C1 segment of cervical spinal cord (tissue), 14 donors: ENCODE results near the gene ATP5PB.
A peak's percentile ranks its signal among the peaks of the same experiment; 100 is the strongest.

Experiments used
- DNase-seq, 14 donors: peaks; one replicate each; lab custom pipeline; 2025; lab: John Stamatoyannopoulos, UW

The ATP5PB gene

GRCh38 chr1:111448918-111449702 is at the start of gene ATP5PB, which contains the start of gene WDR77:
Gene ATP5PB (plus strand): TSS chr1:111449464. CDS start chr1:111449542, 78 bp downstream.
Gene WDR77 (minus strand): TSS chr1:111449256. CDS start chr1:111449169, 87 bp downstream.
- peak; percentile 47 to 98 (median 90) for DNase-seq

GRCh38 chr1:111399792-111400610 is 49.3 kb upstream of the ATP5PB start:
- DNase-seq, result peak in 5 of 14 donors; percentile 1 to 35 (median 8)

GRCh38 chr1:111402083-111402482 is 47.2 kb upstream of the ATP5PB start:
- DNase-seq, result no peak

GRCh38 chr1:111404588-111404987 is 44.7 kb upstream of the ATP5PB start:
- DNase-seq, result no peak

GRCh38 chr1:111406321-111406768 is 42.9 kb upstream of the ATP5PB start:
- DNase-seq, result no peak

- no peak for DNase-seq
Observed at GRCh38 chr1:111407301-111407700, 42.0 kb upstream of the ATP5PB start.

GRCh38 chr1:111412839-111413238 is 36.4 kb upstream of the ATP5PB start:
- no peak for DNase-seq

- no peak for DNase-seq
Observed at GRCh38 chr1:111414756-111415155, 34.5 kb upstream of the ATP5PB start.

DNA sequence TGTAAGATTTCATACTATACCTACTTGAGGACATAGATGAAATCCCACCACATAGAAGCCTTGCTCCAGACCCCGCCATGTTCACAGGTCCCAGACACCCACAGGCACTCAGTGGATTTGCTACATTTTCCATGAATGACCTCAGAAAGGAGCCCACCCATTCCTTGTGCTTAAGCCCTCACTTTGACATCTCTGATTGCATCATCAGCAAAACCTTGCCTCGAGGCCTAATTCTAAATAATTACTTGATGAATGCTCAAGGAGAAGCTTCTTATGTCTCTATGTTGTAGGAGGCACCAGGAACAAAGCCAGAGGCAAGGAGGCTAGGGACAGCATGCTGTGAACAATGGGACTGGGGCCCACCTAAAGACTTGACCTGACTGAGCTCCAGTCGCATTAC is 33.8 kb upstream of the ATP5PB start:
- DNase-seq, result no peak

- no peak for DNase-seq
Observed at GRCh38 chr1:111417755-111418154, 31.5 kb upstream of the ATP5PB start.

GRCh38 chr1:111419037-111419436 is 30.2 kb upstream of the ATP5PB start:
- DNase-seq, result no peak

DNA sequence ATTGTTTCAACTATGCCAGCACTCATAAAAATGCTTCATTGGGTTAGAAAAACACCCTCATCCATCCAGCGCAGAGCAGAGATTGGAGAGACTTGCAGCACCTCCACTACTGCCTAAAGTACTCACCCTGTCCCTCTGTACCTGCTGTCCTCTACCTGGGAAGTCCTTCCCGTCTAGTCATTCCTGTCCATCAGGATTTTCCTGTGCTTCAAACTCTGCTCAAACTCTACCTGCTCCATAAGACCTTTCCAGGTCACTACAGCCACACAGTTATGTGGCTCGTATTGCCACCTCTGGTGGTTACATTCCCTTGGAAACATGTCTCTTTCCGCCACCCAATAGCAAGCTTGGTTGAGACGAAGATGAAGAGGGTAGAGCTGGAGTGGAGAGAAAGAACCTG is 28.9 kb upstream of the ATP5PB start:
- no peak for DNase-seq

- no peak for DNase-seq
Observed at GRCh38 chr1:111422546-111423391, 26.5 kb upstream of the ATP5PB start.

GRCh38 chr1:111424281-111424680 is 25.0 kb upstream of the ATP5PB start:
- DNase-seq, result no peak

DNA sequence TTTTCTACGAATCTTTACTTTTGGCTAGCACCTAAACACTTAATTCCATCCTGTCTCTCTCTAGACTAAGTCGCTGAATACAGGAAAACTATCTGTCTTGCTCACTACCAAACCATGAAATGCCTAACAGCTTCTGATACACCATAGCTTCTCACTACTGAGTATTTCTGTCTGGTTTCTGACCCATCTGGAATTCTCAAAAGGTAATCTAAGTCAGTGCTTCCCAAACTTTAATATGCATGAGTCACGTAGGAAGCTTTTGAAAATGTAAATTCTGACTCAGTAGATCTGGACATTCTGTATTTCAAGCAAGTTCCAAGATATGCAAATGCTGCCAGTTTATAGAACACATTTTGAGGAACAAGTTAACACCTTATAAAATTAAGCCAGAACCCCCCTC is 12.5 kb upstream of the ATP5PB start:
- DNase-seq, result no peak

DNA sequence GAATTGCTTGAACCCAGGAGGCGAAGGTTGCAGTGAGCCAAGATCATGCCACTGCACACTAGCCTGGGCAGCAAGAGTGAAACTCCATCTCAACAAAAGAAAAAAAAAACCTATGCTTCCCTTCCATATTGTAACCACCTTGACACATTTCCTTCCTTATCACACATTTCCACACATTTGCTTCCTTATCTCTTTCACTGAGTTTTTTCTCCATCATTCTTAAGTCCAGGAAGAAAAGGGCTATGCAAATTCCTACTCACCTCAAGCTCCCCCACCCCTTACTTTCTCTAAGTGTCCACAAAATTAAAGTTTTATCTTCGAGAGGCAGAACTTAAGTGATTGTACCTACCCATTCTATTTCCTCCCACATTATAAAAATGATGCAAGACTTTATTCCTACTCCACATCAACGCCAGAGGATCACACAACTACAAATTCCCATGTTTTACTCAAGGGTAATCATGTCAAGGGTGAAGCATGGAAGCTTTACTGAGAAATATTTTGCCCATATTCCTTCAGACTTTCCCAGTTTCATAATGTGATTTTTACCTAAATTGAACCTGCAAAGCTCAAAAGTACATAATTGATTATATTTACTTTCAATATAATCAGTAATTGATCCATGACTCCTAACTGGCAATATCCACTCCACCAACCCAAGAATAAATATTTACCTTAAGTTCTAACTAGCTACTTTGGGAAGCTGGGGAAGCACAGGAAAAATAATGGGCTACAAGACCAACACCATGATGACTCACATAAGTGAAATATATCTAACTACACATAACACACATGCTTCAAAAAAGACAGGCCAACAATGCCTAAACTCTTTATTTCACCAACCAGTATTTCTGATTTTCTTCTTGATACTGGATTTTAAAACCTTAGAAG is 9.6 kb upstream of the ATP5PB start:
- no peak for DNase-seq

DNA sequence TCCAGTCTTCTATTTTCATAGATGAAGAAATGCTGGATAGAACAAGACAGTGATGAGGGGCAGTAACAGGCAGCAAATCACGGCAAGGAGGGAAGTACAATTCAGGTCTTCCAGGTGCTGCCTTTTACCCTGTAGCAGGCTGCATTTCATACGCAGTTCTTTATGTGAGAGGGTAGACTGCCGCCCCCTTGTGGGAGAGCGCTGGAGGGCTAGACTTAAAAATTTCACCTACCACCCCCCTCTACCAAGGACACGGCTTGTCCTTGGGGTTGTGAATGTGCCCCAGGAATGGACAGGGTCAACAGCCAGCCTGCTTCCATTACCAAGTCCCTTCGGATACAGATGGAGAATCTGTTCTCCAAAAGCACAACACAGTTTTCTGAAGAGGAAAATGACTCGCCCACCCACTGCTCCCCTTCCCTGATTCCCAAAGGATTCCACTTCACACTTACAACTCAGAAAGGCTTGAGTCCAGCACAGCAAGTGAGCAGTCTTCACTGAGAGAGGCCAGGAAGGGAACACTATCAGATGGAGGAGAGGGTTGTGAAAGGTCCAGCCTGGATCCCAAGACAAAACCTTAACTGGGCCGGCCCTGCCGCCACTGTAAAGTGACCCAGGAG is 7.6 kb upstream of the ATP5PB start:
- DNase-seq, result no peak

- no peak for DNase-seq
Observed at GRCh38 chr1:111442457-111442856, 6.8 kb upstream of the ATP5PB start.

DNA sequence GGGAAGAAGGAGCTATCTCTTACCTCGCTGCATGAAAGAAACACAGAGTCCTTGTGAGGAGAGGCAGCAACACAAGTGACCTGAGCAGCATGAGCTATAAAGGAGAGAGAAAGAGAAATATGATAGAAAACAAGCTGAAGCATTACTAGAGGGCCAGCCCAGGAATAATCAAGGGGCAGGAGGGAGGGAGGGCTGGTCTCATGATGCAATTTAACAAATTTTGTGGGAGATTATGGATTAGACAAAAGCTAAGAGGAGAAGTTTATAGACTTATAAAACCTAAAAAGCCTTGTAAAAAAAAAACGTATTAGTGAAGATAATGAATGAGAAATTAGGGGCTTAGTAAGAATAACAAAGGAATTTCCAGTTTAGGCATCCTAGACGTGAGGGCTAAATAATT is 5.2 kb upstream of the ATP5PB start:
- DNase-seq, result no peak

DNA sequence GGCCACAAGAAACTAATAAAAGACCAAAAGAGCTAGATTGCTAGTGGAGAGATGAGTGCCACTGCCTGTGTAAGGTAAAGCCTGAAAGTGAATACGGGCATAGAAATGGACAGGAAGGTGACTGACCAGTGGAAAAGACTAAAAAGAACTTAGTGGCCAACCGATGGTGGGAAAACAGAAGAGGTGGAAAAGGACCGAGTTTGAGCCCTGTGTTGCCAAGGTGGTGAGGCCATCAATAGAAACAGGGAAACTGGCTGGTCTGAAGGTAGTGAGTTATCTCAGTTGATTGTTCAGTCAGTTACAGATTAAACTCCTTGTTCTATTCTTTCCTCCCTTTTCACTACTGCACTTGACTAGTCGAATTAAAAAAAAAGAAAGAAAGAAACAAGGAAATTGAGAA is 2.7 kb upstream of the ATP5PB start:
- DNase-seq, result no peak
